HEK293T (cell line): ENCODE measurements around the gene DBN1.
A peak's percentile ranks its signal among the peaks of the same experiment; 100 is the strongest.

Experiments used
- CTCF ChIA-PET: fragments of 350-600 bp; formaldehyde crosslinking; extraction: SDS; loops from one replicate; lab custom pipeline; 2021; ENCODE audit warnings: antibody characterized with exemption, inconsistent platforms; lab: Yijun Ruan, JAX
- POLR2A ChIA-PET: fragments of 350-600 bp; formaldehyde crosslinking; extraction: SDS; loops from one replicate; lab custom pipeline; 2020; ENCODE audit warnings: antibody characterized with exemption, inconsistent platforms; lab: Yijun Ruan, JAX
- DNase-seq: peaks from one replicate; pipeline ENCODE4 v3.0.0; 2012; ENCODE audit warnings: mixed read lengths; ENCODE audit errors: extremely low spot score
- ARNT ChIP-seq: fragments of 450-650 bp; IDR thresholded peaks from 2 replicates; pipeline ENCODE4 v1.6.1; 2017; ENCODE audit warnings: mild to moderate bottlenecking
- BHLHE40 ChIP-seq: fragments of 450-650 bp; IDR thresholded peaks from 2 replicates; pipeline ENCODE4 v1.6.1; 2016; ENCODE audit warnings: mild to moderate bottlenecking, moderate library complexity, borderline replicate concordance
- ELF4 ChIP-seq: fragments of 450-650 bp; IDR thresholded peaks from 2 replicates; pipeline ENCODE4 v1.6.1; 2017; ENCODE audit warnings: antibody characterized with exemption
- FOXA1 ChIP-seq: fragments of 450-650 bp; IDR thresholded peaks from 2 replicates; pipeline ENCODE4 v1.6.1; 2016; ENCODE audit warnings: mild to moderate bottlenecking
- FOXK2 ChIP-seq: fragments of 450-650 bp; IDR thresholded peaks from 2 replicates; pipeline ENCODE4 v1.6.1; 2016; ENCODE audit warnings: mild to moderate bottlenecking
- FOXM1 ChIP-seq: fragments of 450-650 bp; IDR thresholded peaks from 2 replicates; pipeline ENCODE4 v1.6.1; 2017; ENCODE audit warnings: mild to moderate bottlenecking, borderline replicate concordance
- HDGF ChIP-seq: fragments of 450-650 bp; IDR thresholded peaks from 2 replicates; pipeline ENCODE4 v1.6.1; 2017; ENCODE audit warnings: antibody characterized with exemption, borderline replicate concordance
- L3MBTL2 ChIP-seq: fragments of 450-650 bp; conservative IDR thresholded peaks from 2 replicates; pipeline ENCODE4 v1.6.1; 2016; ENCODE audit warnings: mild to moderate bottlenecking
- LEF1 ChIP-seq: fragments of 450-650 bp; IDR thresholded peaks from 2 replicates; pipeline ENCODE4 v1.6.1; 2017; ENCODE audit warnings: mild to moderate bottlenecking, borderline replicate concordance
- PKNOX1 ChIP-seq: fragments of 450-650 bp; IDR thresholded peaks from 2 replicates; pipeline ENCODE4 v1.6.1; 2016
- SP1 ChIP-seq: fragments of 450-650 bp; IDR thresholded peaks from 2 replicates; pipeline ENCODE4 v1.6.1; 2017
- TARDBP ChIP-seq: fragments of 450-650 bp; IDR thresholded peaks from 2 replicates; pipeline ENCODE4 v1.6.1; 2016

The DBN1 gene

GRCh38 chr5:177456976-177457851 is 16.2 kb downstream of the DBN1 start:
- peak; percentile 96 for TF ChIP-seq PKNOX1
- TF ChIP-seq FOXM1 = no peak
- peak; percentile 78; the same call in 1 of the 2 replicates for TF ChIP-seq HDGF
- ChIA-PET CTCF (interaction anchor here (0.6 to 1.6 kb wide), 17 partner anchors 15 to 139 kb away, joined by 3 to 15 read pairs (median 5); partner anchors contain the start of gene F12), POLR2A (interaction anchor here (0.6 to 1.6 kb wide), 7 partner anchors 12 to 141 kb away, joined by 3 to 6 read pairs (median 4); partner anchors contain the start of genes GRK6 and PDLIM7)
- peak; percentile 97 for DNase-seq

- TF ChIP-seq PKNOX1 = no peak
- TF ChIP-seq BHLHE40 = no peak
- CTCF ChIA-PET = interaction anchor here (0.6 to 1.6 kb wide), 9 partner anchors 16 to 86 kb away, joined by 3 to 15 read pairs (median 6); partner anchors contain the start of gene F12
- POLR2A ChIA-PET = interaction anchor here (1.5 to 1.6 kb wide), 2 partner anchors 11 to 53 kb away, joined by 4 to 5 read pairs; no protein-coding TSS in a partner anchor
- no peak for DNase-seq
Measured at GRCh38 chr5:177456591-177456964, 16.9 kb downstream of the DBN1 start.

DNA sequence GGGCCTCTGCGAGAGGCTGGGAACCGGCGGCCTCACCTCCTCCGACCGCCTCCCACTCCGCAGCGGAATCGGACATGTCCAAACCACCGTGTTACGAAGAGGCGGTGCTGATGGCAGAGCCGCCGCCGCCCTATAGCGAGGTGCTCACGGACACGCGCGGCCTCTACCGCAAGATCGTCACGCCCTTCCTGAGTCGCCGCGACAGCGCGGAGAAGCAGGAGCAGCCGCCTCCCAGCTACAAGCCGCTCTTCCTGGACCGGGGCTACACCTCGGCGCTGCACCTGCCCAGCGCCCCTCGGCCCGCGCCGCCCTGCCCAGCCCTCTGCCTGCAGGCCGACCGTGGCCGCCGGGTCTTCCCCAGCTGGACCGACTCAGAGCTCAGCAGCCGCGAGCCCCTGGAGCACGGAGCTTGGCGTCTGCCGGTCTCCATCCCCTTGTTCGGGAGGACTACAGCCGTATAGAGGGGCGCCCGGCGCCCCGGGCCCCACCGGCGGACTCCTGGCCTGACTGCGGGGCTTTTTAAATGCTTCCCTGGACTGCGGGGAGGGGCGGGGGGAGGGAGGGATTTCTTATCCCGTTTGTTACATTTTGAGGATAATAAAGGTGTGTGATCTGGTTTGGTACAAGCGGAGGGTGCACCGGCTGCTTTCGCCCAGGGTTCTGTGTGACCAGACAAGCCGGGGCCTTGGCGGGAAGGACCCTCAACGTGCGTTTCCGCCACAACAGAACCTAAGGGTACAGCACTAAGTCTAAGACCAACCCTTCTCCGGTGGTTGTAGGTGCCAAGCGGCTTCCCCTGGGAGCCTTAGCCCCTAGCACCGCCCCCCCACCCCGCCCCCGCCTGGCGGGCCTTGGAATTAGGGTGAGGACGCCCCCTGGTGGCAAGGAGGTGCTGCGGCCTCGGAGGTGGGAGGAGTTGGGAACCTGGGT is 17.5 kb downstream of the DBN1 start:
- ChIA-PET CTCF (interaction anchor here (0.6 to 5.1 kb wide), 24 partner anchors 11 to 444 kb away, joined by 3 to 50 read pairs (median 4); partner anchors contain the start of gene PDLIM7), POLR2A (interaction anchor here (0.7 to 3.9 kb wide), 20 partner anchors 7 to 146 kb away, joined by 3 to 34 read pairs (median 5); partner anchors contain the start of genes GRK6, LMAN2, PDLIM7 and PRR7)
- DNase-seq = peak; percentile 92
- peak; percentile 56; the same call in 1 of the 2 replicates for TF ChIP-seq FOXM1
- TF ChIP-seq TARDBP = no peak

DNA sequence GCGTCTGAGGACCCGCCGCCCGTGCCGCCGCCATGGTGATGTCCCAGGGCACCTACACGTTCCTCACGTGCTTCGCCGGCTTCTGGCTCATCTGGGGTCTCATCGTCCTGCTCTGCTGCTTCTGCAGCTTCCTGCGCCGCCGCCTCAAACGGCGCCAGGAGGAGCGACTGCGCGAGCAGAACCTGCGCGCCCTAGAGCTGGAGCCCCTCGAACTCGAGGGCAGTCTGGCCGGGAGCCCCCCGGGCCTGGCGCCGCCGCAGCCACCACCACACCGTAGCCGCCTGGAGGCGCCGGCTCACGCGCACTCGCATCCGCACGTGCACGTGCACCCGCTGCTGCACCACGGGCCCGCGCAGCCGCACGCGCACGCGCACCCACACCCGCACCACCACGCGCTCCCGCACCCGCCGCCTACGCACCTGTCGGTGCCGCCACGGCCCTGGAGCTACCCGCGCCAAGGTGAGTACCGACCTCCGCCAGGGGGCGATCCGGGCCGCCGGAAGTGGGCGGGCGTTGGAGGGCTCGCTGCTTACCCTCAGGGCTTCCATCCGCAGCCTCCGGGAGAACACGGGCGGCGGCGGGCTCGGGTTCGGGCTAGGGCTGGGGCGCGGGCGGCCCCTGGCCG is 18.3 kb downstream of the DBN1 start:
- TF ChIP-seq L3MBTL2 (peak; percentile 85), LEF1 (no peak; the same call in 1 of the 2 replicates), SP1 (no peak)
- ChIA-PET POLR2A (interaction anchor here (0.7 to 3.9 kb wide), 21 partner anchors 8 to 145 kb away, joined by 3 to 34 read pairs (median 5); partner anchors contain the start of genes GRK6, LMAN2, PDLIM7 and PRR7), CTCF (interaction anchor here (0.6 to 5.1 kb wide), 27 partner anchors 10 to 444 kb away, joined by 3 to 50 read pairs (median 4); partner anchors contain the start of gene PDLIM7)
- DNase-seq = peak; percentile 82

- CTCF ChIA-PET = interaction anchor here (0.6 to 5.1 kb wide), 19 partner anchors 9 to 341 kb away, joined by 3 to 50 read pairs (median 5); partner anchors contain the start of gene PDLIM7
- DNase-seq = peak; percentile 96
- TF ChIP-seq LEF1 = peak; percentile 94
- TF ChIP-seq ARNT = peak; percentile 67
- peak; percentile 59; the same call in 1 of the 2 replicates for TF ChIP-seq FOXM1
- no peak for TF ChIP-seq TARDBP
- POLR2A ChIA-PET = interaction anchor here (1.0 to 3.9 kb wide), 18 partner anchors 8 to 144 kb away, joined by 3 to 34 read pairs (median 6); partner anchors contain the start of genes GRK6, LMAN2, PDLIM7 and PRR7
Measured at GRCh38 chr5:177454397-177455035, 18.9 kb downstream of the DBN1 start.

GRCh38 chr5:177453852-177454396 is 19.5 kb downstream of the DBN1 start:
- peak; percentile 39 for DNase-seq
- CTCF ChIA-PET = interaction anchor here (0.6 to 5.1 kb wide), 11 partner anchors 8 to 144 kb away, joined by 3 to 50 read pairs (median 6); partner anchors contain the start of gene PDLIM7
- POLR2A ChIA-PET = interaction anchor here (1.3 to 3.9 kb wide), 9 partner anchors 9 to 75 kb away, joined by 3 to 34 read pairs (median 11); partner anchors contain the start of genes PDLIM7 and PRR7
- TF ChIP-seq ARNT (no peak), TARDBP (no peak), PKNOX1 (no peak), ELF4 (no peak), FOXK2 (no peak), L3MBTL2 (no peak), SP1 (no peak), FOXA1 (no peak)
